HG03108 (cell line): ENCODE data around the gene CCDC63.

Experiments
- ATAC-seq: cut with Tn5 transposase; IDR thresholded peaks from one replicate; pipeline ENCODE4 v1.9.1; 2021; ENCODE audit warnings: moderate library complexity; ENCODE audit not compliant: unreplicated experiment

Gene CCDC63

GRCh38 chr12:110846615-110847566 lies at the start of gene CCDC63:
Gene CCDC63 (plus strand): TSS chr12:110846987. CDS start chr12:110852955, 5,968 bp downstream.
- no peak for ATAC-seq

DNA sequence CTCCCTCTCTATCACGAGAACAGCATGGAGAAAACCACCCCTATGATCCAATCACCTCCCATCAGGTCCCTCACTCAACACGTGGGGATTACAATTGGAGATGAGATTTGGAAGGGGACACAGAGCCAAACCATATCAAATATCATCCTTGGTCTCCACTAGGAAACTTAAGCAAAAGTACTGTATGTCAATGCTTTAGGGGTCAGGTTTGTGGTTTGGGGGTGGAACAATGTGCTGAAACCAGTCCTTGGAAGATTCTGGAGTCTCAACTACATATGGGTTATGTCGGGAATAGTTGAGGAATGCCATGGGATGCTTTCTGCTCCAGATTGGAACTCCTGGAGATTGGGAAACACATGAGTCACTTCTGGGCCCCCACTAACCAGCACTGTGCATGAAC lies 48.3 kb upstream of the CCDC63 start:
- no peak for ATAC-seq

DNA sequence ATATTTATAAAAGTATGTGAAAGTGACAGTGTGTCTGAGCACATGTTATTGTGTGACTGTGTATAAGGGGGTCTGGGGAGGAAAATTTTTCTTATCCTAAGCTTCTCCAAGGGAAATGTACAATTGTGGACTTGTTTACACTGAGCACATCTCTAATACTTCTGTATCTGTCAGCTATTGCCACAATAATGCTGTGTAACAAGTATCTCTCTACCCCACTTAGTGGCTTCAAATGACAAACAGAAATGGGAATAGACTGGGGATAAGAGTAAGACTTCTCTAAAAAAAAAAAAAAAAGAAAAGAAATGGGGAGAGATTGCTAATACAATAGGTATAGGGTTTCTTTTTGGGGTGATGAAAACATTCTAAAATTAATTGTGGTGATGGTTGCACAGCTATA lies 44.3 kb upstream of the CCDC63 start:
- no peak for ATAC-seq

GRCh38 chr12:110804406-110804805 lies 42.4 kb upstream of the CCDC63 start:
- no peak for ATAC-seq

GRCh38 chr12:110807640-110808039 lies 39.1 kb upstream of the CCDC63 start:
- ATAC-seq, result no peak

- ATAC-seq, result no peak
These were observed 37.6 kb upstream of the CCDC63 start for GRCh38 chr12:110809149-110809548.

DNA sequence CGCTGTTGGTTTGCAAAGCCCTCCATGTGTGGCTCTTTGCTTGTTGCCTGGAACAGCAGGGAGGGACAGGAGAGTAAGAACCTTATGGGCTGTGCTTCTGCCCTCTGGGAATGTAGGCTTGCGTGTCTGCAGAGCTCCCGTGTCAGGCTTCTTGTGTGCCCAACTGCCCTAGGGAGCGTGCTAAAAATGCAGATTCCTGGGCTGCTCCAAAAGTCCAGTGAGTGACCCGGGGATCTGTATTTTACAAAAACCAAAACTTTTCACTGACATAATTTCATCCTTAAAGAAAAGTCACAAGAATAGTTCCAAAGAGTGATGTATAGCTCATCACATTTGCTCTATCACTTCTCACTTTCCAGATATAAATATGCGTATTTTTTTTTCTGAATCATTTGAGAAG lies 34.8 kb upstream of the CCDC63 start:
- no peak for ATAC-seq

DNA sequence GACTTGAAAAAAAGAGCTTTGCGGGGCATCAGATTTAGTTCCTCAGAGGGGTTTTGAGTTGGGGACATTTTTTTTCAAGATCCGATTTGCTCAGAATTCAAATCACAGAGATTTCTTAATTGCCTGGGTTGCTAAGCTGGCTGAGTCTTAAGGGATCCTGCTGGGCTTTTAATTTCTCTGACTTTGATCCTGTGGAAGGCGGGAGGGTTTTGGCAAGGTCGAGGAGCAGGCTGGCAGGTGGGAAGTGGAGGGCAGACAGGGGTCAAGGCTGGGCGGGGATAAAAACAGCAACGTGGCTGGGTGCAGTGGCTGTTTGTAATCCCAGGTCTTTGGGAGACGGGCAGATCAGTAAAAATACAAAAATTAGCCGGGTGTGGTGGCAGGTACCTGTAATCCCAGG lies 33.5 kb upstream of the CCDC63 start:
- ATAC-seq, result no peak

DNA sequence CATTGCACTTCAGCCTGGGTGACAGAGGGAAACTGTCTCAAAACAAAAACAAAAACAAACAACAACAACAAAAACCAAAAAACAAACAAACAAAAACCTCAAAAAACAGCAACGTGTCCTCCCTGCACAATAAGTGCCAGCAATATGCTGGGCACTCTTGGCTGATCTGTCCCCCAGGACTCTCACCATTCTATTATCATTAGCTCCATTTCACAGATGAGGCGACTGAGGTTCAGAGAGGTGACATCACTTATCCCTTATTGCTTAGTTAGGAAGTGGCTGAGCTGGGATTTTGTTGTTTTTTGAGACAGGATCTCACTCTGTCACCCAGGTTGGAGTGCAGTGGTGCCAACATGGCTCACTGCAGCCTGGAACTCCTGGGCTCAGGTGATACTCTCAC lies 33.0 kb upstream of the CCDC63 start:
- ATAC-seq, result no peak

DNA sequence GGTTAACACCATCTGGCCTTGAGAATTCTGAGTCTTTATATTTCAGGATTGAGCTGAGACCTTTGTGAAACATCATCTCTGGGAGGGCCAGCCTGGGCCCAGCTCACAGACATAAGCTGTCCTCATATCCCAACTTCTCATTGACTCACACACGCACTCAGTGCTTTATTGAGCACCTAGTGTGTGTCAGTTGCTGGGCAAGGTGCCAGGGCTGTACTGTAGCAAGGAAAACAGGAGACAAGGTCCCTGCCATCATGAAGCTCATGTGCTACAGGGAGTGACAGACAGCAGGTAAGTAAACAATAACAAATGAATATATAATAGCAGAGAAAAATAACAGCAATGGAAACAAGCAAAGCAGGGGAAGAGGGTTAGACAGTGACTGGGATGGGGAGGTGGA lies 30.5 kb upstream of the CCDC63 start:
- ATAC-seq, result no peak

DNA sequence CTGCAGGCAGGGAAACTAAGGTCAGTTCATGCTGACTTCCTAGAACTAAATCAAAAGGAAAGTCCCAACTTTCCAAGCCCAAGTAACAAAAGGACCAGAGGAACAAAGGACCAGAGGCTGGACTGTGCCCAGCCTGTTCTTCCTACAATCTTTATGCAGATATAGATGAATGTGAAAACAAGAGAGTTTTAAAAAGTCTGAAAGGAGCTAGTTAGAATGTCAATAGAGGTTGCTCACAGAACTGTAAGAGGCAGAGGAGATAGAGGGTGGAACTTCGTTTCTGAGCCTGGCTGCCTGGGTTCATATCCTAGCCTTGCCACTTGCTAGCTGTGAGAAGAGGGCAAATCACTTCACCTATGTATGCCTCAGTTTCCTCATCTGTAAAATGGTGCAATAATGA lies 30.0 kb upstream of the CCDC63 start:
- ATAC-seq, result no peak

GRCh38 chr12:110818511-110818910 lies 28.3 kb upstream of the CCDC63 start:
- no peak for ATAC-seq

GRCh38 chr12:110819150-110819549 lies 27.6 kb upstream of the CCDC63 start:
- ATAC-seq, result no peak

GRCh38 chr12:110819646-110820045 lies 27.1 kb upstream of the CCDC63 start:
- no peak for ATAC-seq

- ATAC-seq, result no peak
These were observed 24.9 kb upstream of the CCDC63 start for GRCh38 chr12:110821917-110822316.

- no peak for ATAC-seq
These were observed 23.9 kb upstream of the CCDC63 start for GRCh38 chr12:110822821-110823415.

GRCh38 chr12:110824342-110824741 lies 22.4 kb upstream of the CCDC63 start:
- ATAC-seq, result no peak

DNA sequence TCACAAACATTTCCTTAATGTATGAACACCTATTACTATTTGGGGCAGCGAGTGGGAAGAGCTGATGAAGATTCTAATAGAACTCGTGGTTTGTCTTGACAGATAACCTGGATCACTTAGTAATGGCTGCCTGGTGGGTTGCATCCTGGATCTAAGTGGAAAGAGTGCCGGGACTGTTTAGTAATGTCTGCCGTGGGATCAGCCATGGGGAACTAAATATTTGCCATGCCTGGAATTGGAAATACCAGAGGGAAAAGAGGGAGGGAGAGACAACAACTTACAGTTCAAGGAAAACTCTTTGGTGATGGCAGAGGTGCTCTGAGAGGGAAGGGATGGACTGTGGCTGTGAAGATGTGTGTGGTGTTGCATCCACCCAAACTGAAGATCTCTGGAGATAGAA lies 21.3 kb upstream of the CCDC63 start:
- no peak for ATAC-seq

DNA sequence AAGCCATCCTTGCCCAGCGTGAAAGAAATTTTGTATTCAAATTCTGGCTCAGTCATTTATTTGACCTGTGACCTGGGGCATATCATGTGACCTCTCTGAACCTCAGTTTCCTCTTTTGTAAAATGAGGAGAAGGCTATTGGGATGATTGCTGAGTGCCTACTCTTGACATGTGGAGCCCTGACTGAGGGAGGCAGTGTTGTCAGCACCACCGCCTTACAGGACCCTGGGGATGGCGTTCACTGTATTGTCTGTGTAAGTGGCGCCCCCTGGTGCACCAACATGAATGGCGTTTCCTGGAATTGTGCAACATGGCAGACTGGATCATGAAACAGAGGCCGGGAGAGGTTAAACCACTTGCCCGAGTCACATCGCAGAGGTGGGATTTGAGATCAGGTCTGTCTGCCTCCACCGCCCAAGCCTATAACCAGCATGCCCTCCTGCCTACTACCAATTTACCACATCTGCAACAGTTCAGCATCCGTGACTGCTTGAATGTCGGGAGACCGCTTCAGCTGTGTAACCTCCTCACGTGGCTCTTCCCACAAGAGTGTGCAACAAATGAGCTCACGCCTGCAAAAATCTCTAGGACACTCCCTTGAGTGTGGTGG lies 20.1 kb upstream of the CCDC63 start:
- peak; percentile 76 for ATAC-seq

DNA sequence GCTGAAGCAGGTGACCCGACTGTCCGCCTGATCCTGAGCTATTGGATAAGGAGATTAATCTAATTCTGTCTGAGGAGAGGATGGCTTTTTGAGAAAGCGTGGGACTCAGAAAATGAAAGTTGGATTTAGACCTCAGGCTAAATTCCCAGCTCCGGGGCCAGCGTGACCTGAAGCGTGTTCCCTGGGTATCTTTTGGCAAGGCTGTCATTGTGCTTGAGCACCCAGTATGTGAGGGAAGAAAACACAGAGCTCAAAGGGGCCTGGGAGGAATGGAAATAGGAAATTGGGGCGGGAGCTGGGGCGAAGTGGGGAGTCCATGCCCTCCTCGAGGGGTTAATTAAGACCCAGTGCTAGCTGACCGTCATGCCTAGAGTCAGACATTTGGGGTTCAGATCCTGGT lies 17.5 kb upstream of the CCDC63 start:
- no peak for ATAC-seq

- ATAC-seq, result no peak
These were observed 10.5 kb upstream of the CCDC63 start for GRCh38 chr12:110836291-110836690.

- no peak for ATAC-seq
These were observed 5.8 kb upstream of the CCDC63 start for GRCh38 chr12:110841007-110841406.
